Astrocyte (in vitro differentiated cells and primary cell): ENCODE data around the gene ZNF613. TPM values are rescaled to one million over a fixed set of nuclear protein-coding genes. Genes with fewer than 3 reads are reported as not detected.

ENCODE experiments used
- DNase-seq: peaks from one replicate; pipeline ENCODE4 v3.0.0-alpha.2; 2010; ENCODE audit warnings: low read depth
- FAIRE-seq: peaks from 2 replicates; lab custom pipeline; 2011; peaks lifted over from hg19 to GRCh38; lab: Jason Lieb, UNC
- H2AFZ ChIP-seq: 2 replicates; pipeline ENCODE4 v1.6.0; 2012; ENCODE audit warnings: low read depth, low read length, inconsistent platforms
- H3K27ac ChIP-seq: 2 replicates; pipeline ENCODE4 v1.5.1; 2011; ENCODE audit warnings: low read depth, low read length, inconsistent platforms
- H3K27me3 ChIP-seq: 2 replicates; pipeline ENCODE4 v1.6.0; 2011; ENCODE audit warnings: low read length, inconsistent platforms; ENCODE audit not compliant: insufficient read depth
- H3K36me3 ChIP-seq: 2 replicates; pipeline ENCODE4 v1.5.1; 2011; ENCODE audit warnings: low read length, inconsistent platforms; ENCODE audit not compliant: insufficient read depth
- H3K4me1 ChIP-seq: 2 replicates; pipeline ENCODE4 v1.5.1; 2011; ENCODE audit warnings: low read length, inconsistent platforms; ENCODE audit not compliant: insufficient read depth
- H3K4me2 ChIP-seq: 2 replicates; pipeline ENCODE4 v1.6.0; 2012; ENCODE audit warnings: low read length, inconsistent platforms
- H3K4me3 ChIP-seq: 2 replicates; pipeline ENCODE4 v1.5.1; 2011; ENCODE audit warnings: low read depth, mild to moderate bottlenecking, low read length, inconsistent platforms; ENCODE audit not compliant: insufficient read depth
- H3K79me2 ChIP-seq: 2 replicates; pipeline ENCODE4 v1.6.0; 2012; ENCODE audit warnings: mild to moderate bottlenecking, low read length, inconsistent platforms; ENCODE audit not compliant: insufficient read depth
- H3K9ac ChIP-seq: 2 replicates; pipeline ENCODE4 v1.6.0; 2012; ENCODE audit warnings: mild to moderate bottlenecking, low read length, inconsistent platforms
- H3K9me3 ChIP-seq: 2 replicates; pipeline ENCODE4 v1.5.1; 2012; ENCODE audit warnings: low read depth, mild to moderate bottlenecking, low read length, inconsistent platforms; ENCODE audit not compliant: insufficient read depth
- H4K20me1 ChIP-seq: 2 replicates; pipeline ENCODE4 v1.6.0; 2012; ENCODE audit warnings: low read length, inconsistent platforms; ENCODE audit not compliant: insufficient read depth
- H3K27ac Mint-ChIP-seq: one replicate; pipeline ENCODE4 v1.8.0; 2021; ENCODE audit warnings: mild to moderate bottlenecking, mixed read lengths; ENCODE audit not compliant: unreplicated experiment
- H3K27me3 Mint-ChIP-seq: one replicate; pipeline ENCODE4 v1.8.0; 2021; ENCODE audit warnings: low read depth, mixed read lengths; ENCODE audit not compliant: unreplicated experiment
- H3K36me3 Mint-ChIP-seq: one replicate; pipeline ENCODE4 v1.8.0; 2021; ENCODE audit warnings: low read depth, mixed read lengths; ENCODE audit not compliant: unreplicated experiment
- H3K4me1 Mint-ChIP-seq: one replicate; pipeline ENCODE4 v1.8.0; 2021; ENCODE audit warnings: low read depth, mixed read lengths; ENCODE audit not compliant: unreplicated experiment
- H3K4me3 Mint-ChIP-seq: one replicate; pipeline ENCODE4 v1.8.0; 2021; ENCODE audit warnings: mild to moderate bottlenecking, moderate library complexity, mixed read lengths; ENCODE audit not compliant: unreplicated experiment
- H3K9me3 Mint-ChIP-seq: one replicate; pipeline ENCODE4 v1.8.0; 2021; ENCODE audit warnings: mild to moderate bottlenecking, mixed read lengths; ENCODE audit not compliant: unreplicated experiment
- CTCF ChIP-seq: IDR thresholded peaks from 2 replicates; pipeline ENCODE4 v1.5.1; 2011; ENCODE audit warnings: low read depth, mild to moderate bottlenecking, inconsistent platforms, low read length, moderate library complexity; ENCODE audit not compliant: insufficient read depth
- EZH2 ChIP-seq: IDR thresholded peaks from 2 replicates; pipeline ENCODE4 v1.6.1; 2012; ENCODE audit warnings: mild to moderate bottlenecking, low read length, inconsistent platforms; ENCODE audit not compliant: insufficient read depth
- total RNA-seq: library from RNA; stranded (reverse); gene quantifications from 2 replicates; pipeline ENCODE4 v1.2.1, GENCODE V29; 2021

Gene ZNF613
- total RNA-seq, 1 donor from 2014 or later: 7.2 TPM

- Histone ChIP-seq H3K79me2 (peaks cover 47% of the 10 kb centered on the region), H3K9me3 (peaks cover 23% of the 10 kb centered on the region), H3K4me3 (peak within 1 kb of the TSS; percentile 100), H4K20me1 (no peaks in the 10 kb centered on the region), H3K27me3 (no peaks in the 10 kb centered on the region), H2AFZ (peak within 1 kb of the TSS; percentile 91), H3K9ac (peak within 1 kb of the TSS; percentile 95), H3K36me3 (no peaks in the 10 kb centered on the region), H3K27ac (peak within 1 kb of the TSS; percentile 76), H3K4me1 (no peaks in the 10 kb centered on the region), H3K4me2 (peak within 1 kb of the TSS; percentile 94)
- FAIRE-seq (peak; percentile 87), DNase-seq (peak; percentile 97)
- Mint-ChIP-seq H3K27ac (peak within 1 kb of the TSS; percentile 88), H3K4me3 (peak within 1 kb of the TSS; percentile 98), H3K4me1 (no peaks in the 10 kb centered on the region), H3K27me3 (no peaks in the 10 kb centered on the region), H3K9me3 (peaks cover 44% of the 10 kb centered on the region), H3K36me3 (peaks cover 22% of the 10 kb centered on the region)
- no peak for TF ChIP-seq CTCF
- TF ChIP-seq EZH2: no peak
Measured at GRCh38 chr19:51986309-51987291, 59.3 kb downstream of the ZNF613 start, which contains the start of gene ZNF350. Gene ZNF350, minus strand, starts transcription at chr19:51986840. Its CDS starts 12,480 bp downstream, at chr19:51974360.

- Histone ChIP-seq H3K9me3 (peaks cover 48% of the 10 kb centered on the region), H4K20me1 (no peaks in the 10 kb centered on the region), H2AFZ (no peak overlapping the region), H3K4me2 (no peak overlapping the region), H3K4me1 (no peaks in the 10 kb centered on the region), H3K79me2 (no peaks in the 10 kb centered on the region), H3K36me3 (peaks cover 21% of the 10 kb centered on the region), H3K27ac (no peak overlapping the region), H3K27me3 (no peaks in the 10 kb centered on the region), H3K4me3 (no peak overlapping the region), H3K9ac (no peak overlapping the region)
- no peak for TF ChIP-seq EZH2
- no peak for TF ChIP-seq CTCF
- DNase-seq (no peak), FAIRE-seq (no peak)
- no peaks in the 10 kb centered on the region for H3K27me3 Mint-ChIP-seq
- peaks cover 80% of the 10 kb centered on the region for H3K9me3 Mint-ChIP-seq
- H3K4me3 Mint-ChIP-seq: no peak overlapping the region
- no peaks in the 10 kb centered on the region for H3K4me1 Mint-ChIP-seq
- H3K27ac Mint-ChIP-seq: no peak overlapping the region
- H3K36me3 Mint-ChIP-seq: peaks cover 76% of the 10 kb centered on the region
Measured at GRCh38 chr19:51993422-51993821, 66.2 kb downstream of the ZNF613 start.
